Thoracic aorta (tissue), 2 donors: Measurements from ENCODE around the gene DLGAP1. TPM values are rescaled to one million over a fixed set of nuclear protein-coding genes. Genes with fewer than 3 reads are reported as not detected.

Experiments
- ATAC-seq: fragments of 150-250 bp; one replicate; pipeline ENCODE4 v1.8.0; 2017; ENCODE audit warnings: low read depth; ENCODE audit not compliant: insufficient number of reproducible peaks, low FRiP score
- DNase-seq: peaks from one replicate; pipeline ENCODE4 v3.0.0-alpha.2; 2020; ENCODE audit warnings: low spot score
- H3K27ac ChIP-seq, 2 donors: fragments of 200-600 bp; sonication (generic); 1 replicate in 1 of 2; 2 replicates in 1 of 2; pipeline ENCODE4 v1.5.1; 2016; ENCODE audit warnings: mild to moderate bottlenecking in 2 of 2, moderate library complexity in 2 of 2
- H3K27me3 ChIP-seq: fragments of 200-600 bp; sonication (generic); replicated peaks from 2 replicates; pipeline ENCODE4 v1.6.0; 2016; ENCODE audit warnings: mild to moderate bottlenecking; ENCODE audit not compliant: insufficient read depth
- H3K36me3 ChIP-seq: fragments of 200-600 bp; sonication (generic); one replicate; pipeline ENCODE4 v1.5.1; 2016
- H3K4me1 ChIP-seq, 2 donors: fragments of 200-600 bp; sonication (generic); 1 replicate in 1 of 2; 2 replicates in 1 of 2; pipeline versions ENCODE4 v1.5.1 to v1.6.0; 2016; ENCODE audit warnings: low read depth in 2 of 2, mild to moderate bottlenecking in 1 of 2; ENCODE audit not compliant: control insufficient read depth in 1 of 2
- H3K4me3 ChIP-seq: fragments of 200-600 bp; sonication (generic); 2 replicates; pipeline ENCODE4 v1.5.1; 2016; ENCODE audit warnings: mild to moderate bottlenecking
- H3K9me3 ChIP-seq: fragments of 200-600 bp; sonication (generic); 2 replicates; pipeline ENCODE4 v1.5.1; 2016
- CTCF ChIP-seq: fragments of 200-600 bp; sonication (generic); IDR thresholded peaks from one replicate; pipeline ENCODE4 v1.5.1; 2019; ENCODE audit warnings: antibody characterized with exemption
- total RNA-seq, 2 donors: library from RNA; depleted of rRNA; stranded (reverse); fragments of >200 nt; gene quantifications; one replicate each; pipeline versions ENCODE4 v1.1.0 to v1.2.3, GENCODE V29; 2016

Gene DLGAP1
- total RNA-seq, 2 donors from 2014 or later, result 7.3 to 19.0 TPM

GRCh38 chr18:3626929-3627458, 828.1 kb downstream of the DLGAP1 start:
- ATAC-seq, result no peak
- H3K4me1 ChIP-seq, result peaks cover 27 to 38% of the 10 kb centered on the region in 2 donors
- H3K36me3 ChIP-seq, result no peaks in the 10 kb centered on the region
- H3K27ac ChIP-seq, result no peak overlapping the region
- TF ChIP-seq CTCF, result no peak
- H3K27me3 ChIP-seq, result no peaks in the 10 kb centered on the region
- H3K4me3 ChIP-seq, result no peak overlapping the region
- no peaks in the 10 kb centered on the region for H3K9me3 ChIP-seq
- no peak for DNase-seq

GRCh38 chr18:3625742-3626091, 829.4 kb downstream of the DLGAP1 start:
- peak overlapping the region; percentile 91 to 96 for H3K27ac ChIP-seq
- no peak for DNase-seq
- no peak for TF ChIP-seq CTCF
- no peaks in the 10 kb centered on the region for H3K9me3 ChIP-seq
- H3K36me3 ChIP-seq, result no peaks in the 10 kb centered on the region
- H3K27me3 ChIP-seq, result no peaks in the 10 kb centered on the region
- peaks cover 27 to 42% of the 10 kb centered on the region in 2 donors for H3K4me1 ChIP-seq
- no peak overlapping the region for H3K4me3 ChIP-seq
- no peak for ATAC-seq

GRCh38 chr18:3624935-3625741, 830.0 kb downstream of the DLGAP1 start:
- Histone ChIP-seq H3K4me3 (peak overlapping the region; percentile 52), H3K27ac (peak overlapping the region; percentile 91 to 96), H3K9me3 (no peaks in the 10 kb centered on the region), H3K36me3 (no peaks in the 10 kb centered on the region), H3K4me1 (peaks cover 27 to 42% of the 10 kb centered on the region in 2 donors), H3K27me3 (no peaks in the 10 kb centered on the region)
- DNase-seq, result no peak
- TF ChIP-seq CTCF, result no peak
- peak; percentile 48 for ATAC-seq

- H3K36me3 ChIP-seq, result no peaks in the 10 kb centered on the region
- no peak for ATAC-seq
- peak overlapping the region; percentile 52 for H3K4me3 ChIP-seq
- no peak for TF ChIP-seq CTCF
- peak overlapping the region; percentile 91 to 96 for H3K27ac ChIP-seq
- H3K27me3 ChIP-seq, result no peaks in the 10 kb centered on the region
- peaks cover 27 to 42% of the 10 kb centered on the region in 2 donors for H3K4me1 ChIP-seq
- H3K9me3 ChIP-seq, result no peaks in the 10 kb centered on the region
- DNase-seq, result no peak
Measured at GRCh38 chr18:3624546-3624934, 830.6 kb downstream of the DLGAP1 start.

GRCh38 chr18:3623769-3624545, 831.1 kb downstream of the DLGAP1 start:
- Histone ChIP-seq H3K27ac (peak overlapping the region; percentile 91 to 96), H3K36me3 (no peaks in the 10 kb centered on the region), H3K4me3 (peak overlapping the region; percentile 52), H3K4me1 (peaks cover 27 to 42% of the 10 kb centered on the region in 2 donors), H3K27me3 (no peaks in the 10 kb centered on the region), H3K9me3 (no peaks in the 10 kb centered on the region)
- TF ChIP-seq CTCF, result no peak
- ATAC-seq (peak; percentile 91), DNase-seq (peak; percentile 68)
